Tibial nerve (tissue), 4 donors: ENCODE measurements around the gene RNASE7. TPM values are rescaled to one million over a fixed set of nuclear protein-coding genes. Genes with fewer than 3 reads are reported as not detected.

Experiments
- DNase-seq, 2 donors: peaks; one replicate each; pipeline ENCODE4 v3.0.0-alpha.2; 2019; ENCODE audit warnings: low spot score in 2 of 2
- H3K27ac ChIP-seq, 4 donors: fragments of 200-600 bp; sonication (generic) in 3 of 4; one replicate each; pipeline ENCODE4 v1.5.1; 2017 to 2019; ENCODE audit warnings: mild to moderate bottlenecking in 1 of 4
- H3K27me3 ChIP-seq, 2 donors: fragments of 200-600 bp; sonication (generic) in 1 of 2; one replicate each; pipeline versions ENCODE4 v1.5.1 to v1.6.0; 2017 to 2019
- H3K36me3 ChIP-seq, 3 donors: fragments of 200-600 bp; sonication (generic); one replicate each; pipeline ENCODE4 v1.5.1; 2018 to 2019
- H3K4me1 ChIP-seq, 4 donors: fragments of 200-600 bp; sonication (generic) in 3 of 4; one replicate each; pipeline ENCODE4 v1.5.1; 2017 to 2019
- H3K4me3 ChIP-seq, 4 donors: fragments of 200-600 bp; sonication (generic) in 3 of 4; one replicate each; pipeline ENCODE4 v1.5.1; 2017 to 2019; ENCODE audit warnings: mild to moderate bottlenecking in 1 of 4, moderate library complexity in 1 of 4
- H3K9me3 ChIP-seq, 4 donors: fragments of 200-600 bp; sonication (generic) in 3 of 4; one replicate each; pipeline ENCODE4 v1.5.1; 2017 to 2019
- CTCF ChIP-seq, 5 experiments: fragments of 200-600 bp in 3 of 5; fragments of 450-650 bp in 2 of 5; sonication (generic) in 3 of 5; IDR thresholded peaks; one replicate each; pipeline ENCODE4 v1.5.1; 2016 to 2019; ENCODE audit warnings: antibody characterized with exemption in 5 of 5, mild to moderate bottlenecking in 3 of 5, moderate library complexity in 2 of 5
- EP300 ChIP-seq, 2 donors: sonication (generic); formaldehyde crosslinking; IDR thresholded peaks; one replicate each; pipeline ENCODE4 v1.6.1; 2017; ENCODE audit warnings: antibody characterized with exemption in 2 of 2, mild to moderate bottlenecking in 1 of 2
- POLR2A ChIP-seq, 2 donors: fragments of 450-650 bp; IDR thresholded peaks; one replicate each; pipeline ENCODE4 v1.6.1; 2017; ENCODE audit warnings: antibody characterized with exemption in 2 of 2, mild to moderate bottlenecking in 2 of 2, moderate library complexity in 2 of 2
- WGBS, 2 donors: methylation state at CpG; one replicate each; pipeline ENCODE4 v1.1.5; 2018; 5-methylcytosine and 5-hydroxymethylcytosine counted together
- total RNA-seq, 4 donors: library from RNA; depleted of rRNA; stranded (reverse); fragments of >200 nt; gene quantifications; one replicate each; pipeline ENCODE4 v1.1.0, GENCODE V29; 2016

Gene RNASE7
- total RNA-seq, 4 donors from 2014 or later = not detected

- Histone ChIP-seq H3K4me3 (no peak overlapping the region), H3K4me1 (peaks cover 0 to 31% (median 14%) of the 10 kb centered on the region in 4 donors), H3K27ac (no peak overlapping the region), H3K36me3 (no peaks in the 10 kb centered on the region), H3K9me3 (no peaks in the 10 kb centered on the region), H3K27me3 (no peaks in the 10 kb centered on the region)
- no peak for DNase-seq
- TF ChIP-seq EP300 (IDR thresholded peaks at IDR 0.05) = no peak
- TF ChIP-seq CTCF (IDR thresholded peaks at IDR 0.05) = no peak
- TF ChIP-seq POLR2A (IDR thresholded peaks at IDR 0.05) = no peak
- 65 to 66% methylated on average over 6 of the region's 6 CpGs for WGBS, 2 donors
Observed at GRCh38 chr14:21043974-21044618, 1.9 kb downstream of the RNASE7 start.

- H3K27me3 ChIP-seq = no peaks in the 10 kb centered on the region
- 76 to 81% methylated on average over 2 of the region's 2 CpGs for WGBS, 2 donors
- H3K4me1 ChIP-seq = peaks cover 0 to 18% (median 6%) of the 10 kb centered on the region in 4 donors
- no peaks in the 10 kb centered on the region for H3K36me3 ChIP-seq
- H3K27ac ChIP-seq = no peak overlapping the region
- DNase-seq = no peak
- TF ChIP-seq POLR2A (IDR thresholded peaks at IDR 0.05) (no peak), CTCF (IDR thresholded peaks at IDR 0.05) (no peak), EP300 (IDR thresholded peaks at IDR 0.05) (no peak)
- H3K9me3 ChIP-seq = no peaks in the 10 kb centered on the region
- H3K4me3 ChIP-seq = no peak overlapping the region
Observed at GRCh38 chr14:21047378-21047781, 5.2 kb downstream of the RNASE7 start.

GRCh38 chr14:21048638-21049037, 6.5 kb downstream of the RNASE7 start:
- TF ChIP-seq CTCF (IDR thresholded peaks at IDR 0.05) = no peak
- TF ChIP-seq EP300 (IDR thresholded peaks at IDR 0.05) = no peak
- TF ChIP-seq POLR2A (IDR thresholded peaks at IDR 0.05) = no peak
- peaks cover 0 to 7% (median 3%) of the 10 kb centered on the region in 4 donors for H3K4me1 ChIP-seq
- H3K4me3 ChIP-seq = no peak overlapping the region
- no peak for DNase-seq
- H3K9me3 ChIP-seq = no peaks in the 10 kb centered on the region
- no peaks in the 10 kb centered on the region for H3K36me3 ChIP-seq
- H3K27ac ChIP-seq = no peak overlapping the region
- H3K27me3 ChIP-seq = no peaks in the 10 kb centered on the region
- 69 to 73% methylated on average over 2 of the region's 2 CpGs for WGBS, 2 donors

- Histone ChIP-seq H3K27ac (peak overlapping the region in 1 of 4 donors; percentile 11), H3K27me3 (no peaks in the 10 kb centered on the region), H3K4me1 (peaks cover 0 to 1% (median under 1%) of the 10 kb centered on the region in 4 donors), H3K4me3 (no peak overlapping the region), H3K9me3 (no peaks in the 10 kb centered on the region), H3K36me3 (no peaks in the 10 kb centered on the region)
- WGBS, 2 donors = 62 to 77% methylated on average over 3 of the region's 3 CpGs
- DNase-seq = no peak
- no peak for TF ChIP-seq CTCF (IDR thresholded peaks at IDR 0.05)
- TF ChIP-seq EP300 (IDR thresholded peaks at IDR 0.05) = no peak
- no peak for TF ChIP-seq POLR2A (IDR thresholded peaks at IDR 0.05)
Observed at GRCh38 chr14:21049271-21049673, 7.1 kb downstream of the RNASE7 start.

- Histone ChIP-seq H3K4me3 (no peak overlapping the region), H3K9me3 (no peaks in the 10 kb centered on the region), H3K27ac (no peak overlapping the region), H3K4me1 (peaks cover 0 to 4% (median 0%) of the 10 kb centered on the region in 4 donors), H3K36me3 (no peaks in the 10 kb centered on the region), H3K27me3 (no peaks in the 10 kb centered on the region)
- DNase-seq = no peak
- 78% methylated on average over 3 of the region's 3 CpGs for WGBS, 2 donors
- TF ChIP-seq EP300 (IDR thresholded peaks at IDR 0.05) (no peak), POLR2A (IDR thresholded peaks at IDR 0.05) (no peak), CTCF (IDR thresholded peaks at IDR 0.05) (no peak)
Observed at GRCh38 chr14:21050597-21050996, 8.4 kb downstream of the RNASE7 start.
